GM23338 (cell line): ENCODE results near the gene SLC25A15. TPM values are rescaled to one million over a fixed set of nuclear protein-coding genes. Genes with fewer than 3 reads are reported as not detected.

Experiments
- ATAC-seq: fragments of 200-7000 bp; cut with Tn5 transposase; 3 replicates; pipeline ENCODE4 v1.9.1; 2020
- DNase-seq: peaks from one replicate; pipeline ENCODE4 v3.0.0-alpha.2; 2015; ENCODE audit warnings: low spot score
- H2AFZ ChIP-seq: fragments of 200-600 bp; sonication (generic); 2 replicates; pipeline ENCODE4 v1.8.0; 2016; ENCODE audit warnings: antibody characterized with exemption, mild to moderate bottlenecking, moderate library complexity
- H3F3A ChIP-seq: fragments of 200-600 bp; sonication (generic); replicated peaks from 2 replicates; pipeline ENCODE4 v1.8.0; 2017; ENCODE audit warnings: antibody characterized with exemption, mixed run types, low read depth
- H3K27ac ChIP-seq: fragments of 200-600 bp; sonication (generic); 2 replicates; pipeline ENCODE4 v1.6.1; 2016; ENCODE audit warnings: low read depth
- H3K27me3 ChIP-seq: fragments of 200-600 bp; sonication (generic); 2 replicates; pipeline ENCODE4 v1.8.0; 2016; ENCODE audit warnings: mild to moderate bottlenecking, mixed run types, moderate library complexity; ENCODE audit not compliant: insufficient read depth
- H3K36me3 ChIP-seq: fragments of 200-600 bp; sonication (generic); 2 replicates; pipeline ENCODE4 v1.8.0; 2016; ENCODE audit warnings: mild to moderate bottlenecking; ENCODE audit not compliant: insufficient read depth
- H3K4me1 ChIP-seq: fragments of 200-600 bp; sonication (generic); 2 replicates; pipeline ENCODE4 v1.8.0; 2016; ENCODE audit warnings: mild to moderate bottlenecking, moderate library complexity; ENCODE audit not compliant: insufficient read depth
- H3K4me2 ChIP-seq: fragments of 200-600 bp; sonication (generic); 2 replicates; pipeline ENCODE4 v1.7.1; 2017; ENCODE audit warnings: mixed run types
- H3K4me3 ChIP-seq: fragments of 200-600 bp; sonication (generic); 2 replicates; pipeline ENCODE4 v1.6.1; 2016; ENCODE audit warnings: mixed run types
- H3K79me2 ChIP-seq: fragments of 200-600 bp; sonication (generic); replicated peaks from 2 replicates; pipeline ENCODE4 v1.8.0; 2017; ENCODE audit warnings: mild to moderate bottlenecking; ENCODE audit not compliant: insufficient read depth
- H3K9me2 ChIP-seq: fragments of 200-600 bp; sonication (generic); 2 replicates; pipeline ENCODE4 v1.8.0; 2017; ENCODE audit not compliant: insufficient read depth
- H4K20me1 ChIP-seq: fragments of 200-600 bp; sonication (generic); replicated peaks from 2 replicates; pipeline ENCODE4 v1.8.0; 2017; ENCODE audit warnings: mild to moderate bottlenecking; ENCODE audit not compliant: insufficient read depth
- H3K27ac Mint-ChIP-seq: 2 replicates; pipeline ENCODE4 v1.8.0; 2020; ENCODE audit warnings: inconsistent platforms, mild to moderate bottlenecking, moderate library complexity, mixed read lengths
- H3K27me3 Mint-ChIP-seq: 3 replicates; pipeline ENCODE4 v1.8.0; 2022; ENCODE audit warnings: low read depth, mild to moderate bottlenecking, moderate library complexity, mixed read lengths, inconsistent platforms; ENCODE audit not compliant: insufficient read depth, poor library complexity
- H3K36me3 Mint-ChIP-seq: 3 replicates; pipeline ENCODE4 v1.8.0; 2021; ENCODE audit warnings: low read depth, mild to moderate bottlenecking, inconsistent platforms, moderate library complexity, mixed read lengths
- H3K4me1 Mint-ChIP-seq: 3 replicates; pipeline ENCODE4 v1.8.0; 2020; ENCODE audit warnings: mild to moderate bottlenecking, inconsistent platforms, mixed read lengths
- H3K4me3 Mint-ChIP-seq: 3 replicates; pipeline ENCODE4 v1.8.0; 2021; ENCODE audit warnings: moderate library complexity, mild to moderate bottlenecking, inconsistent platforms, mixed read lengths
- H3K9me3 Mint-ChIP-seq: 3 replicates; pipeline ENCODE4 v1.8.0; 2020; ENCODE audit warnings: moderate library complexity, mild to moderate bottlenecking, inconsistent platforms, mixed read lengths
- EZH2phosphoT487 ChIP-seq: fragments of 200-600 bp; sonication (generic); IDR thresholded peaks from one replicate; pipeline ENCODE4 v1.8.1; 2018; ENCODE audit warnings: antibody characterized with exemption; ENCODE audit not compliant: unreplicated experiment
- JUNB ChIP-seq: IDR thresholded peaks from one replicate; pipeline ENCODE4 v1.6.1; 2016; ENCODE audit warnings: antibody characterized with exemption; ENCODE audit not compliant: unreplicated experiment
- NANOG ChIP-seq: IDR thresholded peaks from 2 replicates; pipeline ENCODE4 v1.6.1; 2016; ENCODE audit warnings: antibody characterized with exemption, borderline replicate concordance
- POLR2AphosphoS5 ChIP-seq: IDR thresholded peaks from 2 replicates; pipeline ENCODE4 v1.6.1; 2016; ENCODE audit warnings: antibody characterized with exemption, low read depth
- ZNF331 ChIP-seq: fragments of 250-450 bp; sonication (Bioruptor Pico); IDR thresholded peaks from 2 replicates; pipeline ENCODE4 v1.5.0; 2020; ENCODE audit warnings: low read depth, mild to moderate bottlenecking, moderate library complexity
- polyA plus RNA-seq: library from polyadenylated mRNA; unstranded; fragments of >200 nt; fragmentation: Nextera tagmentation; extraction: Ambion mirVana; gene quantifications from 2 replicates; pipeline ENCODE4 v1.2.1, GENCODE V29; 2016
- total RNA-seq: library from RNA; depleted of rRNA; stranded (reverse); fragments of >200 nt; shearing (Covaris generic); gene quantifications from 2 replicates; pipeline ENCODE4 v1.2.3, GENCODE V29; 2014
- TF ChIP-seq, protein P1 (sequence below), 2 experiments: fragments of 200-600 bp in 1 of 2; sonication (generic) in 1 of 2; conservative IDR thresholded peaks; 2 replicates each; pipeline versions ENCODE4 v1.5.1 to v1.6.1; 2016 to 2017; ENCODE audit warnings: antibody characterized with exemption in 2 of 2, low read depth in 2 of 2, mild to moderate bottlenecking in 2 of 2, moderate library complexity in 1 of 2
- TF ChIP-seq, protein P2 (sequence below): IDR thresholded peaks from one replicate; pipeline ENCODE4 v1.6.1; 2018; ENCODE audit warnings: antibody characterized with exemption; ENCODE audit not compliant: unreplicated experiment
- TF ChIP-seq, protein P3 (sequence below): fragments of 250-450 bp; sonication (Bioruptor Pico); IDR thresholded peaks from 2 replicates; pipeline ENCODE4 v1.5.0; 2020; ENCODE audit warnings: mild to moderate bottlenecking, moderate library complexity
- TF ChIP-seq, protein P4 (sequence below): IDR thresholded peaks from 2 replicates; pipeline ENCODE4 v1.6.1; 2016; ENCODE audit warnings: antibody characterized with exemption

SLC25A15 gene
- total and polyA plus RNA-seq, 2 experiments from 2014 or later, result 6.5 to 32.6 TPM

DNA sequence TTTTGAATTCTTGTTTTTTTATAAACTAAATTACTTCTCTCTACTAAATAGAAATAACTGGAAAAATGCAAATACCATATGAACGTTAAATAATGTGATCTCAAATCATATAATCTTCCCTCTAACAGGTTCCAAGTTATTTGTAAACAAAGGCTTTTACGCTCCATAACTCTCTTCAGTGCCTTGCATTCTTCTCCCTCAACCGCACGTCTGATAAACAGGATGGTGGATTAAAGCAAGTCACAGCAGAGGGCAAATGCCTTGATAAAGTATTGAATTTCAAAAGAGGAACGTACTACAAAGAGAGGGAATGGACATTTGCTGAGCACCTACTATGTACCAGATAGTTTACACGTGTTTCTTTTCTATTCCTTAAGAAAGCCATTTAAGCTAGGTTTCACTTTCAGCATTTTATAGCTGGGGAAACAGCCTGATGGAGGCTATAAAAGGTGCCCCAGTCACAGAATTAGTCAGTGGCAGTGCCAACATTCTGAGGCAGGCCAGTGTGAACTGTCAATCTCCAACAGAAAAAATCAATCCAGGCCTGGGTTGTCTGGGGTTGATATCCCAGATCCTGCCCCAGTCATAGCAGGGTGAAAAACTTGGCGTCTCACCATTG lies 34.2 kb upstream of the SLC25A15 start (continued):
- TF ChIP-seq POLR2AphosphoS5 (no peak), NANOG (no peak), JUNB (no peak), ZNF331 (CRISPR knock-in tag) (no peak)
- TF ChIP-seq, protein P1, sequence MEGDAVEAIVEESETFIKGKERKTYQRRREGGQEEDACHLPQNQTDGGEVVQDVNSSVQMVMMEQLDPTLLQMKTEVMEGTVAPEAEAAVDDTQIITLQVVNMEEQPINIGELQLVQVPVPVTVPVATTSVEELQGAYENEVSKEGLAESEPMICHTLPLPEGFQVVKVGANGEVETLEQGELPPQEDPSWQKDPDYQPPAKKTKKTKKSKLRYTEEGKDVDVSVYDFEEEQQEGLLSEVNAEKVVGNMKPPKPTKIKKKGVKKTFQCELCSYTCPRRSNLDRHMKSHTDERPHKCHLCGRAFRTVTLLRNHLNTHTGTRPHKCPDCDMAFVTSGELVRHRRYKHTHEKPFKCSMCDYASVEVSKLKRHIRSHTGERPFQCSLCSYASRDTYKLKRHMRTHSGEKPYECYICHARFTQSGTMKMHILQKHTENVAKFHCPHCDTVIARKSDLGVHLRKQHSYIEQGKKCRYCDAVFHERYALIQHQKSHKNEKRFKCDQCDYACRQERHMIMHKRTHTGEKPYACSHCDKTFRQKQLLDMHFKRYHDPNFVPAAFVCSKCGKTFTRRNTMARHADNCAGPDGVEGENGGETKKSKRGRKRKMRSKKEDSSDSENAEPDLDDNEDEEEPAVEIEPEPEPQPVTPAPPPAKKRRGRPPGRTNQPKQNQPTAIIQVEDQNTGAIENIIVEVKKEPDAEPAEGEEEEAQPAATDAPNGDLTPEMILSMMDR (conservative IDR thresholded peaks at IDR 0.05; ENCODE audit: low read depth in 2 of 2), result no peak
- TF ChIP-seq, protein P2, sequence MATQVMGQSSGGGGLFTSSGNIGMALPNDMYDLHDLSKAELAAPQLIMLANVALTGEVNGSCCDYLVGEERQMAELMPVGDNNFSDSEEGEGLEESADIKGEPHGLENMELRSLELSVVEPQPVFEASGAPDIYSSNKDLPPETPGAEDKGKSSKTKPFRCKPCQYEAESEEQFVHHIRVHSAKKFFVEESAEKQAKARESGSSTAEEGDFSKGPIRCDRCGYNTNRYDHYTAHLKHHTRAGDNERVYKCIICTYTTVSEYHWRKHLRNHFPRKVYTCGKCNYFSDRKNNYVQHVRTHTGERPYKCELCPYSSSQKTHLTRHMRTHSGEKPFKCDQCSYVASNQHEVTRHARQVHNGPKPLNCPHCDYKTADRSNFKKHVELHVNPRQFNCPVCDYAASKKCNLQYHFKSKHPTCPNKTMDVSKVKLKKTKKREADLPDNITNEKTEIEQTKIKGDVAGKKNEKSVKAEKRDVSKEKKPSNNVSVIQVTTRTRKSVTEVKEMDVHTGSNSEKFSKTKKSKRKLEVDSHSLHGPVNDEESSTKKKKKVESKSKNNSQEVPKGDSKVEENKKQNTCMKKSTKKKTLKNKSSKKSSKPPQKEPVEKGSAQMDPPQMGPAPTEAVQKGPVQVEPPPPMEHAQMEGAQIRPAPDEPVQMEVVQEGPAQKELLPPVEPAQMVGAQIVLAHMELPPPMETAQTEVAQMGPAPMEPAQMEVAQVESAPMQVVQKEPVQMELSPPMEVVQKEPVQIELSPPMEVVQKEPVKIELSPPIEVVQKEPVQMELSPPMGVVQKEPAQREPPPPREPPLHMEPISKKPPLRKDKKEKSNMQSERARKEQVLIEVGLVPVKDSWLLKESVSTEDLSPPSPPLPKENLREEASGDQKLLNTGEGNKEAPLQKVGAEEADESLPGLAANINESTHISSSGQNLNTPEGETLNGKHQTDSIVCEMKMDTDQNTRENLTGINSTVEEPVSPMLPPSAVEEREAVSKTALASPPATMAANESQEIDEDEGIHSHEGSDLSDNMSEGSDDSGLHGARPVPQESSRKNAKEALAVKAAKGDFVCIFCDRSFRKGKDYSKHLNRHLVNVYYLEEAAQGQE, result no peak

GRCh38 chr13:40756042-40756441 lies 33.4 kb upstream of the SLC25A15 start:
- Mint-ChIP-seq H3K4me1 (no peaks in the 10 kb centered on the region), H3K36me3 (peaks cover 31% of the 10 kb centered on the region; the same call in 2 of the 3 replicates), H3K27me3 (no peaks in the 10 kb centered on the region), H3K4me3 (no peak overlapping the region), H3K9me3 (no peaks in the 10 kb centered on the region), H3K27ac (no peak overlapping the region)
- H3K4me3 ChIP-seq, result no peak overlapping the region
- DNase-seq (no peak), ATAC-seq (no peak)
- no peaks in the 10 kb centered on the region for H3K79me2 ChIP-seq
- no peak overlapping the region for H2AFZ ChIP-seq
- peaks cover 2% of the 10 kb centered on the region; the same call in 1 of the 2 replicates for H3K36me3 ChIP-seq
- H3K27ac ChIP-seq, result 0 out of 2 replicates have a peak overlapping the region, but pooled peaks have one; percentile 4
- H4K20me1 ChIP-seq, result no peaks in the 10 kb centered on the region
- no peak overlapping the region for H3K4me2 ChIP-seq
- H3K27me3 ChIP-seq, result no peaks in the 10 kb centered on the region
- H3K4me1 ChIP-seq, result no peaks in the 10 kb centered on the region
- H3F3A ChIP-seq, result no peaks in the 10 kb centered on the region
- no peaks in the 10 kb centered on the region for H3K9me2 ChIP-seq
- TF ChIP-seq EZH2phosphoT487, result no peak
- TF ChIP-seq, protein P3, sequence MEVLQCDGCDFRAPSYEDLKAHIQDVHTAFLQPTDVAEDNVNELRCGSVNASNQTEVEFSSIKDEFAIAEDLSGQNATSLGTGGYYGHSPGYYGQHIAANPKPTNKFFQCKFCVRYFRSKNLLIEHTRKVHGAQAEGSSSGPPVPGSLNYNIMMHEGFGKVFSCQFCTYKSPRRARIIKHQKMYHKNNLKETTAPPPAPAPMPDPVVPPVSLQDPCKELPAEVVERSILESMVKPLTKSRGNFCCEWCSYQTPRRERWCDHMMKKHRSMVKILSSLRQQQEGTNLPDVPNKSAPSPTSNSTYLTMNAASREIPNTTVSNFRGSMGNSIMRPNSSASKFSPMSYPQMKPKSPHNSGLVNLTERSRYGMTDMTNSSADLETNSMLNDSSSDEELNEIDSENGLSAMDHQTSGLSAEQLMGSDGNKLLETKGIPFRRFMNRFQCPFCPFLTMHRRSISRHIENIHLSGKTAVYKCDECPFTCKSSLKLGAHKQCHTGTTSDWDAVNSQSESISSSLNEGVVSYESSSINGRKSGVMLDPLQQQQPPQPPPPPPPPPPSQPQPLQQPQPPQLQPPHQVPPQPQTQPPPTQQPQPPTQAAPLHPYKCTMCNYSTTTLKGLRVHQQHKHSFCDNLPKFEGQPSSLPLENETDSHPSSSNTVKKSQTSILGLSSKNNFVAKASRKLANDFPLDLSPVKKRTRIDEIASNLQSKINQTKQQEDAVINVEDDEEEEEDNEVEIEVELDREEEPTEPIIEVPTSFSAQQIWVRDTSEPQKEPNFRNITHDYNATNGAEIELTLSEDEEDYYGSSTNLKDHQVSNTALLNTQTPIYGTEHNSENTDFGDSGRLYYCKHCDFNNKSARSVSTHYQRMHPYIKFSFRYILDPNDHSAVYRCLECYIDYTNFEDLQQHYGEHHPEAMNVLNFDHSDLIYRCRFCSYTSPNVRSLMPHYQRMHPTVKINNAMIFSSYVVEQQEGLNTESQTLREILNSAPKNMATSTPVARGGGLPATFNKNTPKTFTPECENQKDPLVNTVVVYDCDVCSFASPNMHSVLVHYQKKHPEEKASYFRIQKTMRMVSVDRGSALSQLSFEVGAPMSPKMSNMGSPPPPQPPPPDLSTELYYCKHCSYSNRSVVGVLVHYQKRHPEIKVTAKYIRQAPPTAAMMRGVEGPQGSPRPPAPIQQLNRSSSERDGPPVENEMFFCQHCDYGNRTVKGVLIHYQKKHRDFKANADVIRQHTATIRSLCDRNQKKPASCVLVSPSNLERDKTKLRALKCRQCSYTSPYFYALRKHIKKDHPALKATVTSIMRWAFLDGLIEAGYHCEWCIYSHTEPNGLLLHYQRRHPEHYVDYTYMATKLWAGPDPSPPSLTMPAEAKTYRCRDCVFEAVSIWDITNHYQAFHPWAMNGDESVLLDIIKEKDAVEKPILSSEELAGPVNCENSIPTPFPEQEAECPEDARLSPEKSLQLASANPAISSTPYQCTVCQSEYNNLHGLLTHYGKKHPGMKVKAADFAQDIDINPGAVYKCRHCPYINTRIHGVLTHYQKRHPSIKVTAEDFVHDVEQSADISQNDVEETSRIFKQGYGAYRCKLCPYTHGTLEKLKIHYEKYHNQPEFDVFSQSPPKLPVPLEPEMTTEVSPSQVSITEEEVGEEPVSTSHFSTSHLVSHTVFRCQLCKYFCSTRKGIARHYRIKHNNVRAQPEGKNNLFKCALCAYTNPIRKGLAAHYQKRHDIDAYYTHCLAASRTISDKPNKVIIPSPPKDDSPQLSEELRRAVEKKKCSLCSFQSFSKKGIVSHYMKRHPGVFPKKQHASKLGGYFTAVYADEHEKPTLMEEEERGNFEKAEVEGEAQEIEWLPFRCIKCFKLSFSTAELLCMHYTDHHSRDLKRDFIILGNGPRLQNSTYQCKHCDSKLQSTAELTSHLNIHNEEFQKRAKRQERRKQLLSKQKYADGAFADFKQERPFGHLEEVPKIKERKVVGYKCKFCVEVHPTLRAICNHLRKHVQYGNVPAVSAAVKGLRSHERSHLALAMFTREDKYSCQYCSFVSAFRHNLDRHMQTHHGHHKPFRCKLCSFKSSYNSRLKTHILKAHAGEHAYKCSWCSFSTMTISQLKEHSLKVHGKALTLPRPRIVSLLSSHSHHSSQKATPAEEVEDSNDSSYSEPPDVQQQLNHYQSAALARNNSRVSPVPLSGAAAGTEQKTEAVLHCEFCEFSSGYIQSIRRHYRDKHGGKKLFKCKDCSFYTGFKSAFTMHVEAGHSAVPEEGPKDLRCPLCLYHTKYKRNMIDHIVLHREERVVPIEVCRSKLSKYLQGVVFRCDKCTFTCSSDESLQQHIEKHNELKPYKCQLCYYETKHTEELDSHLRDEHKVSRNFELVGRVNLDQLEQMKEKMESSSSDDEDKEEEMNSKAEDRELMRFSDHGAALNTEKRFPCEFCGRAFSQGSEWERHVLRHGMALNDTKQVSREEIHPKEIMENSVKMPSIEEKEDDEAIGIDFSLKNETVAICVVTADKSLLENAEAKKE (CRISPR knock-in tag), result no peak
- TF ChIP-seq, protein P1 (conservative IDR thresholded peaks at IDR 0.05; ENCODE audit: low read depth in 2 of 2), result no peak
- TF ChIP-seq, protein P4, sequence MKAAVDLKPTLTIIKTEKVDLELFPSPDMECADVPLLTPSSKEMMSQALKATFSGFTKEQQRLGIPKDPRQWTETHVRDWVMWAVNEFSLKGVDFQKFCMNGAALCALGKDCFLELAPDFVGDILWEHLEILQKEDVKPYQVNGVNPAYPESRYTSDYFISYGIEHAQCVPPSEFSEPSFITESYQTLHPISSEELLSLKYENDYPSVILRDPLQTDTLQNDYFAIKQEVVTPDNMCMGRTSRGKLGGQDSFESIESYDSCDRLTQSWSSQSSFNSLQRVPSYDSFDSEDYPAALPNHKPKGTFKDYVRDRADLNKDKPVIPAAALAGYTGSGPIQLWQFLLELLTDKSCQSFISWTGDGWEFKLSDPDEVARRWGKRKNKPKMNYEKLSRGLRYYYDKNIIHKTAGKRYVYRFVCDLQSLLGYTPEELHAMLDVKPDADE, result no peak
